HL-60 (cell line): ENCODE measurements around the gene TLL1.

Experiments used
- POLR2AphosphoS5 ChIP-seq: IDR thresholded peaks from 2 replicates; pipeline ENCODE4 v1.6.1; 2012; ENCODE audit warnings: low read depth
- SPI1 ChIP-seq: IDR thresholded peaks from 2 replicates; pipeline ENCODE4 v1.6.1; 2012; ENCODE audit warnings: low read depth, mild to moderate bottlenecking, borderline replicate concordance
- TF ChIP-seq, protein P1 (sequence below): IDR thresholded peaks from one replicate; pipeline ENCODE4 v1.5.1; 2011; ENCODE audit warnings: low read length, control low read depth, inconsistent platforms; ENCODE audit not compliant: insufficient read depth
- TF ChIP-seq, protein P2 (sequence below): IDR thresholded peaks from 2 replicates; pipeline ENCODE4 v1.6.1; 2012; ENCODE audit warnings: low read depth; ENCODE audit not compliant: insufficient replicate concordance

DNA sequence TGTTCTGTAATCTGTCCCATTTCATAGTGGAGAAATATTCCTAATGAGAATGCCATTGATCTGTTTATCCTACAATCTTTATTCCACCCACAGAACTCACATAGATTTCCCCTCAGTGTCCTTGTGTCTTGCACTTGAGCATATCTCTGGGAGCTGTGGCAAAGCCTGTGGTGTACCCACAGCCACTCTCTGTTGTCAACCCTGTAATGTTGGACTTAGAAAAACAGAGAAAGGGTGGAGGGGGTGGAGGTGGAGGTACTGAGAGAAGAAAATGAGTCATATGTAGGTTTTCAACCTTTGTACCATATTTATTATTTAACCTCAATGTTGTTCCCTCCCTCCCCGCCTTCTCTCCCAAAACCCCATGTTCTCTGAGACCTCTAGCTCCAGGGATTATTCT, 46.9 kb upstream of the TLL1 start:
- TF ChIP-seq, protein P1, sequence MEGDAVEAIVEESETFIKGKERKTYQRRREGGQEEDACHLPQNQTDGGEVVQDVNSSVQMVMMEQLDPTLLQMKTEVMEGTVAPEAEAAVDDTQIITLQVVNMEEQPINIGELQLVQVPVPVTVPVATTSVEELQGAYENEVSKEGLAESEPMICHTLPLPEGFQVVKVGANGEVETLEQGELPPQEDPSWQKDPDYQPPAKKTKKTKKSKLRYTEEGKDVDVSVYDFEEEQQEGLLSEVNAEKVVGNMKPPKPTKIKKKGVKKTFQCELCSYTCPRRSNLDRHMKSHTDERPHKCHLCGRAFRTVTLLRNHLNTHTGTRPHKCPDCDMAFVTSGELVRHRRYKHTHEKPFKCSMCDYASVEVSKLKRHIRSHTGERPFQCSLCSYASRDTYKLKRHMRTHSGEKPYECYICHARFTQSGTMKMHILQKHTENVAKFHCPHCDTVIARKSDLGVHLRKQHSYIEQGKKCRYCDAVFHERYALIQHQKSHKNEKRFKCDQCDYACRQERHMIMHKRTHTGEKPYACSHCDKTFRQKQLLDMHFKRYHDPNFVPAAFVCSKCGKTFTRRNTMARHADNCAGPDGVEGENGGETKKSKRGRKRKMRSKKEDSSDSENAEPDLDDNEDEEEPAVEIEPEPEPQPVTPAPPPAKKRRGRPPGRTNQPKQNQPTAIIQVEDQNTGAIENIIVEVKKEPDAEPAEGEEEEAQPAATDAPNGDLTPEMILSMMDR: no peak
- TF ChIP-seq POLR2AphosphoS5 (no peak), SPI1 (no peak)
- TF ChIP-seq, protein P2, sequence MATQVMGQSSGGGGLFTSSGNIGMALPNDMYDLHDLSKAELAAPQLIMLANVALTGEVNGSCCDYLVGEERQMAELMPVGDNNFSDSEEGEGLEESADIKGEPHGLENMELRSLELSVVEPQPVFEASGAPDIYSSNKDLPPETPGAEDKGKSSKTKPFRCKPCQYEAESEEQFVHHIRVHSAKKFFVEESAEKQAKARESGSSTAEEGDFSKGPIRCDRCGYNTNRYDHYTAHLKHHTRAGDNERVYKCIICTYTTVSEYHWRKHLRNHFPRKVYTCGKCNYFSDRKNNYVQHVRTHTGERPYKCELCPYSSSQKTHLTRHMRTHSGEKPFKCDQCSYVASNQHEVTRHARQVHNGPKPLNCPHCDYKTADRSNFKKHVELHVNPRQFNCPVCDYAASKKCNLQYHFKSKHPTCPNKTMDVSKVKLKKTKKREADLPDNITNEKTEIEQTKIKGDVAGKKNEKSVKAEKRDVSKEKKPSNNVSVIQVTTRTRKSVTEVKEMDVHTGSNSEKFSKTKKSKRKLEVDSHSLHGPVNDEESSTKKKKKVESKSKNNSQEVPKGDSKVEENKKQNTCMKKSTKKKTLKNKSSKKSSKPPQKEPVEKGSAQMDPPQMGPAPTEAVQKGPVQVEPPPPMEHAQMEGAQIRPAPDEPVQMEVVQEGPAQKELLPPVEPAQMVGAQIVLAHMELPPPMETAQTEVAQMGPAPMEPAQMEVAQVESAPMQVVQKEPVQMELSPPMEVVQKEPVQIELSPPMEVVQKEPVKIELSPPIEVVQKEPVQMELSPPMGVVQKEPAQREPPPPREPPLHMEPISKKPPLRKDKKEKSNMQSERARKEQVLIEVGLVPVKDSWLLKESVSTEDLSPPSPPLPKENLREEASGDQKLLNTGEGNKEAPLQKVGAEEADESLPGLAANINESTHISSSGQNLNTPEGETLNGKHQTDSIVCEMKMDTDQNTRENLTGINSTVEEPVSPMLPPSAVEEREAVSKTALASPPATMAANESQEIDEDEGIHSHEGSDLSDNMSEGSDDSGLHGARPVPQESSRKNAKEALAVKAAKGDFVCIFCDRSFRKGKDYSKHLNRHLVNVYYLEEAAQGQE: no peak
